GM21786 (cell line): ENCODE results near the gene POU3F4.

Experiments
- ATAC-seq: cut with Tn5 transposase; IDR thresholded peaks from one replicate; pipeline ENCODE4 v1.9.1; 2021; ENCODE audit not compliant: unreplicated experiment

The POU3F4 gene

DNA sequence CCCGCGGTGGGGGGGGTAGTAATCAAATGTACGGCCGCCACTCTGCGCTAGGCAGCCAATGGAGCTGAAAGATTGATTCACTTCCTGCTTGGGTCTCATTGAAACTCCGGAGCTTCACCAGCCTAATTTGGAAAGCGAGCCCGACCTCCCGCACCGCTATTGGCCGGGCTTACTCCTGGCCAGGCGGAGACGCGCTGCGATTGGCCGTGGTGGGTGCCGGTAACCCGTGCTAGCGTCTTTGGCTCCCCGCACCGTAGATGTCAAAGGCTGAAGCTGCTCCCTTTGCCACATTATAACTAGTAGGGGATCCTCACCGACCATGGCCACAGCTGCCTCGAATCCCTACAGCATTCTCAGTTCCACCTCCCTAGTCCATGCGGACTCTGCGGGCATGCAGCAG is at the start of gene POU3F4:
TSS of gene POU3F4 (plus strand) at position 285 of the 400 bp plus-strand sequence. CDS start at position 320, 35 bp downstream.
- peak; percentile 41 for ATAC-seq

DNA sequence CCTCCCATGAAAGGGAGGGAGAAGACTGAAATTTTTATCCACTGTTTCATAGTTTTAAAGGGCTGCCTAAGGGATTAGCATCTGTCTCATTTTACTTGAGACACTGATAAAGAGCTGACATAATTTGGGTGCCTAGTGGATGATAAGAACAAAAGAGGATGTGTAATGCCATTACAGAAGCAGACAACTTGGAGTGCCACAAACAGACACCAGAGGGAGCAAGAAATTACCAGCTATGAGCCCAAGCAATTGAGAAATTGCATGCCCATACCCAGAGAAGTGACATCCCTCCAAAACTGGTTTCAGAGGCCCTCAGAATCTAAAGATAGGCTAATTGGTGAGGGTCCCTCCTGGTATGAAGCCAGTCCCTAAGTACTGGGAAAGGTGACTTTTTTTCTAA is 38.5 kb upstream of the POU3F4 start:
- ATAC-seq, result peak; percentile 98

GRCh38 chrX:83495898-83496297 is 12.2 kb upstream of the POU3F4 start:
- ATAC-seq, result no peak

- no peak for ATAC-seq
Measured at GRCh38 chrX:83501003-83501402, 7.1 kb upstream of the POU3F4 start.

GRCh38 chrX:83501530-83501929 is 6.6 kb upstream of the POU3F4 start:
- no peak for ATAC-seq

GRCh38 chrX:83504721-83505479 is 3.2 kb upstream of the POU3F4 start:
- ATAC-seq, result no peak

DNA sequence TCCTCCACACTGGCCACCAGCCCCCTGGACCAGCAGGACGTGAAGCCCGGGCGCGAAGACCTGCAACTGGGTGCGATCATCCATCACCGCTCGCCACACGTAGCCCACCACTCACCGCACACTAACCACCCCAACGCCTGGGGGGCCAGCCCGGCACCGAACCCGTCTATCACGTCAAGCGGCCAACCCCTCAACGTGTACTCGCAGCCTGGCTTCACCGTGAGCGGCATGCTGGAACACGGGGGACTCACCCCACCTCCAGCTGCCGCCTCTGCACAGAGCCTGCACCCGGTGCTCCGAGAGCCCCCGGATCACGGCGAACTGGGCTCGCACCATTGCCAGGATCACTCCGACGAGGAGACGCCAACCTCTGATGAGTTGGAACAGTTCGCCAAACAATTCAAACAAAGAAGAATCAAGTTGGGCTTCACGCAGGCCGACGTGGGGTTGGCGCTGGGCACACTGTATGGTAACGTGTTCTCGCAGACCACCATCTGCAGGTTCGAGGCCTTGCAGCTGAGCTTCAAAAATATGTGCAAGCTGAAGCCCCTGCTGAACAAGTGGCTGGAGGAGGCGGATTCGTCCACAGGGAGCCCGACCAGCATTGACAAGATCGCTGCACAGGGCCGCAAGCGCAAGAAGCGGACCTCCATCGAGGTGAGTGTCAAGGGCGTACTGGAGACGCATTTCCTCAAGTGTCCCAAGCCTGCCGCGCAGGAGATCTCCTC is 600 bp downstream of the POU3F4 start:
- no peak for ATAC-seq

GRCh38 chrX:83509254-83509801 is 1.2 kb downstream of the POU3F4 start:
- ATAC-seq, result no peak

GRCh38 chrX:83510510-83511062 is 2.5 kb downstream of the POU3F4 start:
- no peak for ATAC-seq

DNA sequence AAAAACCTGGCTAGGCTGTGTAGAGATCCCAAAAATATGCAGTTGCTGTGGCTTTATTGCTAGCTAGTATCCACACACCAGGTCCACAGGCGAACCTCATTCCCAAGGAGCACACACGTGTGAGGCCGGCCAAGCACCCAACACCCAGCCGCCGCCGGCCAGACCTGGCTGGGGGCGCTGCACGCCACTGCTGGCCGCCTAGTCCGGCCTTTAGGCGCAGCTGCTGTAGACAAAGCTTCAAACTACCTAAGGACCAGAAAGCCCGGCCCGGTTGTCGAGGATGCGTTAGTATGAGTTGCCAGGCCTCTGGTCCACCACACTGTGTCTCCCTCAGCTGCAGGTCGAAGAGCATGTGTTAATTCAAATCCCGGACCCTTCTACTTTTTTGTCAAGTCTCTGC is 3.1 kb downstream of the POU3F4 start:
- ATAC-seq, result no peak

DNA sequence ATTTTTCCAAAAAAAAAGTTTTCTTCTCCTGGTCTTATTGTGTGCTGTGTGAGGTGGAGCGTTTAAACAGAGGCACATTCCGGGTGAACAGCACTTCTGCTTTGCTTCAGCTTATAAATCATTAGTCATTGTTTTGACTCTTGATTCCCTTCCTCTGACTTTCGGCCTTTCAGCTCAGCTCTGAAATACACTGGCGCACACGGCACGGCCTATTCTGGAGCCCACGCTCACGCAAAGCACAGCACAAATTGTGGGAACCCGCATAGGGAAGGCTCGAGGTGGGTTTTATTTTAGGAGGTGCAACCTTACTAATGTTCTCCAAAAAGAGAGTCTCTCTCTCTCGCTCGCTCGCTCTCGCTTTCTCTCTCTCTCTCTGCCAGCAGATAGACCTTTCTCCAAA is 4.0 kb downstream of the POU3F4 start:
- ATAC-seq, result no peak

DNA sequence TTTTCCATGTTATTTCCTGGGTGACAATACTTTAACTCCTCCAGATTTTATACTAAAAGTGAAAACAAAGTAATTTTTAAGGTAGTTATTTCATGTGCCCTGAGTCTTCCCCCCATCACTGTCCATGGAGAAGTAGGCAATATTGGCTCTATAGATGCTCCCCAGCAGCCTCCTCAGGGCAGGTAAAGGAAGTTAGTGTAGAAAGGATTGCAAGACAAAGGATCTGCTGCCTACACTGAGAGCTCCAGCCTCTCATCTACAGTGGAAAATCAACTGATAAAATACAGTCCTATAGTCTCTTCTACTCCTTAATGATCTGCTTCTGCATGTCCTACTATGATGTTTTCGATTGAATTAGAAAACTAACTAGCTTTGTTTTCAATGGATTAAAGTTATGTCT is 8.5 kb downstream of the POU3F4 start:
- no peak for ATAC-seq

GRCh38 chrX:83521905-83522304 is 13.8 kb downstream of the POU3F4 start:
- no peak for ATAC-seq

GRCh38 chrX:83529950-83530349 is 21.9 kb downstream of the POU3F4 start:
- ATAC-seq, result no peak

GRCh38 chrX:83535417-83536196 is 27.5 kb downstream of the POU3F4 start:
- peak; percentile 84 for ATAC-seq
